C4-2B (cell line): Measurements from ENCODE around the gene RTBDN.

Experiments used
- H3K27ac ChIP-seq: fragments of 450-650 bp; 2 replicates; pipeline ENCODE4 v1.5.1; 2017
- ZFX ChIP-seq: fragments of 450-650 bp; IDR thresholded peaks from 2 replicates; pipeline ENCODE4 v1.6.1; 2017
- TF ChIP-seq, protein P1 (sequence below): fragments of 450-650 bp; conservative IDR thresholded peaks from 2 replicates; pipeline ENCODE4 v1.5.1; 2017; ENCODE audit warnings: mild to moderate bottlenecking

Gene RTBDN

DNA sequence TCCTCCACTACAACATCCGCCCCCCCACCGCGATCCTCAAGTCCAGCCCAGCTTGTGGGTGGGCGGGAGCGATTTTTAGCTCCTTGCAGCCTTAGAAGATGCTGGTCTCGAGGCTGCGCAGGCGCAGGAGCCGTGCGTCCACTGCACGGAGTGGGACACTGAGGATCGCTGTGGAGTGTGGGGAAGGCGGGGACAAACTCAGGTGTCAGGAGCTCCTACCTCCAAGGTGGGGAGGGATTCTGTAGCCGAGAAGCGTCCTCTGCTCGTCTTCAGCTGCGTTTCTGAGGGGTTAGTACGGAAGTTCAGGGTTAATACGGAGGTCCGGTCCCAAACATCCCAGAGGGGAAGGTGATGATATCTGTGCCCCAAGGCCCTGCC is at the start of gene RTBDN:
TSS of gene RTBDN (minus strand) at position 14 of the 378 bp plus-strand sequence. CDS start 4,600 bp downstream, outside the sequence.
- TF ChIP-seq, protein P1, sequence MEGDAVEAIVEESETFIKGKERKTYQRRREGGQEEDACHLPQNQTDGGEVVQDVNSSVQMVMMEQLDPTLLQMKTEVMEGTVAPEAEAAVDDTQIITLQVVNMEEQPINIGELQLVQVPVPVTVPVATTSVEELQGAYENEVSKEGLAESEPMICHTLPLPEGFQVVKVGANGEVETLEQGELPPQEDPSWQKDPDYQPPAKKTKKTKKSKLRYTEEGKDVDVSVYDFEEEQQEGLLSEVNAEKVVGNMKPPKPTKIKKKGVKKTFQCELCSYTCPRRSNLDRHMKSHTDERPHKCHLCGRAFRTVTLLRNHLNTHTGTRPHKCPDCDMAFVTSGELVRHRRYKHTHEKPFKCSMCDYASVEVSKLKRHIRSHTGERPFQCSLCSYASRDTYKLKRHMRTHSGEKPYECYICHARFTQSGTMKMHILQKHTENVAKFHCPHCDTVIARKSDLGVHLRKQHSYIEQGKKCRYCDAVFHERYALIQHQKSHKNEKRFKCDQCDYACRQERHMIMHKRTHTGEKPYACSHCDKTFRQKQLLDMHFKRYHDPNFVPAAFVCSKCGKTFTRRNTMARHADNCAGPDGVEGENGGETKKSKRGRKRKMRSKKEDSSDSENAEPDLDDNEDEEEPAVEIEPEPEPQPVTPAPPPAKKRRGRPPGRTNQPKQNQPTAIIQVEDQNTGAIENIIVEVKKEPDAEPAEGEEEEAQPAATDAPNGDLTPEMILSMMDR: no peak
- no peak for TF ChIP-seq ZFX
- H3K27ac ChIP-seq: no peak within 1 kb of the TSS

DNA sequence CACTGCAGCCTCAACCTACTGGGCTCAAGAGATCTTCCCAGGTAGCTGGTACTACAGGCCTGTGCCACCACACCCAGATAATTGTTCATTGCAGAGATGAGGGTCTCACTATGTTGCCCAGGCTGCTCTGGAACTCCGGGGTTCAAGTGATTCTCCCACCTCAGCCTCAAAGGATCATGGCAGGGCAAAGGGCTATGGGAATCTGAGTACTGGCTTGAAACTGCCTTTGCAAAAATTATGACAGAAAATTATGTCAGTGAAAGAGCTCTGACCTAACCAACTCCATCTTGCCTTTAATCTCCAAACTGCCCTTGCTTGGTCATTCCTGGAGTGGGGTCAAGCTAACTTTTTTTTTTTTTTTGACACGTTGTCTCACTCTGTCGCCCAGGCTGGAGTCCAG is 48.2 kb upstream of the RTBDN start:
- TF ChIP-seq, protein P1: no peak
- TF ChIP-seq ZFX: no peak
- no peak overlapping the region for H3K27ac ChIP-seq

DNA sequence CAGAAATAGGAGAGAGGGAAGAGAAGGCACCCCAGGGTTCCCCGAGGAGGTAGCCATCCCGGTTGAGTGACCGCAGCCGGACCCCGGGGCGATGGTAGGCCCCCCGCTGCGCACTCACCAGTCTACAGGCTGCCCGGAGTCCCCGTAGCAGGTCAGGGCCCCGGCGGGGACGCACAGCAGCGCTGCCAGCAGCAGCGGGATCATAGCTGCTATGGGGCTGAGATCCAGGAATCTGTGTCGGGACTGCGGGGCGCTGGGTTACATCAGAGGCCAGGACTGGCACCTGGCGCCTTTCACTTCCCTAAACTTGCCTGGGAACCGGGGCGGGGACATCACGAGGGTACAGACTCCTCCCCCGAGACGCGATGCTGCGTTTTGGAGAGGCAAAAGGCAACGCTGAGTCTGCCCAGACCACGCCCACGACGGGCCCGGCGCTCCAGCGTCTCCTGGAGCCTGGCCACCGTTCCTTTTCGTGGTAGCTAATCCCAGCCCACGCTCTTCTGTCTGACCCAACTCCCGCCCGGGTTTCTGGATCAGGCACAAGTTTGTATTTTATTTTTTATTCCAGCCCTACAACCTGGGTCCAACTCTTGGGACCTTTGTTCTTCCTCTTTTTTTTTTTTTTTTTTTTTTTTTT is 46.9 kb upstream of the RTBDN start, which contains the start of gene DNASE2:
TSS of gene DNASE2 (minus strand) at position 278 of the 637 bp plus-strand sequence. CDS start at position 204, 74 bp downstream.
- peak within 1 kb of the TSS; percentile 85 for H3K27ac ChIP-seq
- TF ChIP-seq, protein P1: no peak
- TF ChIP-seq ZFX: no peak

DNA sequence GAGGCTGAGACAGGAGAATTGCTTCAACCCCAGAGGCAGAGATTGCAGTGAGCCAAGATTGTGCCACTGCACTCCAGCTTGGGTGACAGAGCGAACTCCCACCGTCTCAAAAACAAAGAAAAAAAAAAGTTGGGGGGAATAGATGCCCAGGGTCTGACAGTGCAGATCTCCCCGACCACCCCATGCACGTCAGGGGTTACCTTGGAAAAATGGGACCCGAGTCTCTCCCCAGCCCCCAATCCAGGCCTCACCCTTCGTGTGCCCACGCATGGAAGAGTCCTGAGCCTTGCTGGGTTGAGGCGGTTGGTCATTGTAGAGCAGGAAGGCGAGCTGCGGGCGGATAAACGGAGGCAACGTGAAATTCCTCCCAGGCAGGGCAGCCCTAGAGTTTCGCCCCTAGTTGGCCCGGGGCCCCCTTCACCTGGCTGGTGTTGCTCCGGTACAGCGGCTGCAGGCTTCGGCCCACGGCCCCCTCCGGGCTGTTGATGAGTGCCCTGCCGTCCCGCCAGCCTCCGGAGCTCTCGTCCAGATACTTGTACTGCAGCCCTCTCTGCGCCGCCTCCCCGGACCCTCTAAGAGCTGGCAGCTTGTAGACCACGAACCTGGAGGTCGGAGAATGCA is 46.3 kb upstream of the RTBDN start:
- 0 out of 2 replicates have a peak, but pooled peaks have one; percentile 41 for TF ChIP-seq ZFX
- TF ChIP-seq, protein P1: no peak
- H3K27ac ChIP-seq: peak overlapping the region; percentile 85

DNA sequence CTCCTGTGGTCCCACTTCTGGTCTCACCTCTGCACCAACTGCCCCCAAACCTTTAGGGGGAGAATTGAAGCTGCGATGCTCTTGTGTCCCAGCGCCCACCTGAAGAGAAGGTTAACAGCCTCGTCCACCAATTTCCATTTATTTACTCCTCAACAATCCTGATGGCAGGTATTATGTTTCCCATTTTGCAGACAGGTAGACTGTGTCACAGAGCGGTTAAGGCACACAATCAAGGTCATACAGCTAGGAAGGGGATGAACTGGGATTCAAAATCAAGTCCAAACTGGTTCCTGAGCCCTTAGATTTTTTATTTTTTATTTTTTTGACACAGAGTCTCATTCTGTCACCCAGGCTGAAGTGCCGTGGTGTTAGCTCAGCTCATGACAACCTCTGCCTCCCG is 40.7 kb upstream of the RTBDN start:
- TF ChIP-seq, protein P1: no peak
- TF ChIP-seq ZFX: no peak
- H3K27ac ChIP-seq: no peak overlapping the region

DNA sequence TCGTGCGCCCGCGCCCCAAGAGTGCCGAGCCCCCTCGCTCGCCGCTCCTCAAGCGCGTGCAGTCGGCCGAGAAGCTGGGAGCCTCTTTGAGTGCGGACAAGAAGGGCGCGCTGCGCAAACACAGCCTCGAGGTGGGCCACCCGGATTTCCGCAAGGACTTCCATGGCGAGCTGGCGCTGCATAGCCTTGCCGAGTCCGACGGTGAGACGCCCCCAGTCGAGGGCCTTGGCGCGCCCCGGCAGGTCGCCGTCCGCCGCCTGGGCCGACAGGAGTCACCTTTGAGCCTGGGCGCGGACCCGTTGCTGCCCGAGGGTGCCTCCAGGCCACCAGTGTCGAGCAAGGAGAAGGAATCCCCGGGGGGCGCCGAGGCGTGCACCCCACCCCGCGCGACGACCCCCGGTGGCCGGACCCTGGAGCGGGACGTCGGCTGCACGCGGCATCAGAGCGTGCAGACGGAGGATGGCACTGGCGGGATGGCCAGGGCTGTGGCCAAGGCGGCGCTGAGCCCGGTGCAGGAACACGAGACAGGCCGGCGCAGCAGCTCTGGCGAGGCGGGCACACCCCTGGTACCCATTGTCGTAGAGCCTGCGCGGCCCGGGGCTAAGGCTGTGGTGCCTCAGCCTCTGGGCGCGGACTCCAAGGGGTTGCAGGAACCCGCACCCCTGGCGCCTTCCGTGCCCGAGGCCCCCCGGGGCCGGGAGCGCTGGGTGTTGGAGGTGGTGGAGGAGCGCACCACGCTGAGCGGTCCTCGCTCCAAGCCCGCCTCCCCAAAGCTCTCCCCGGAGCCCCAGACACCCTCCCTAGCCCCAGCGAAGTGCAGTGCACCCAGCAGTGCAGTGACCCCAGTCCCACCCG is 39.7 kb upstream of the RTBDN start:
- peak overlapping the region; percentile 40; the same call in 1 of the 2 replicates for H3K27ac ChIP-seq
- TF ChIP-seq, protein P1: no peak
- TF ChIP-seq ZFX: no peak
